ENCODE results near the gene CLDN4.
"Not testable (repeated sequence)": the region's sequence is repeated elsewhere in the genome, so short reads cannot be mapped to it uniquely, and the experiment has no call there.

Gene CLDN4

GRCh38 chr7:73837167-73837566, 6.4 kb downstream of the CLDN4 start:
- H3K4me1 ChIP-seq (ENCODE audit: control insufficient read depth, insufficient read depth, low read length); H3K4me2 ChIP-seq (ENCODE audit: low read length); H3K9ac ChIP-seq (ENCODE audit: low read depth, low read length); H3K27me3 ChIP-seq (ENCODE audit: control insufficient read depth, insufficient read depth, low read length); H3K4me3 ChIP-seq (ENCODE audit: low read length); H3K36me3 ChIP-seq (ENCODE audit: insufficient read depth, low read length); H3K9me3 ChIP-seq (replicated peaks; ENCODE audit: low read length): not testable (repeated sequence)

- peaks cover 13% of the 10 kb centered on the region for H3K4me1 ChIP-seq (ENCODE audit: control insufficient read depth, insufficient read depth, low read length)
- H3K36me3 ChIP-seq (ENCODE audit: insufficient read depth, low read length), result no peaks in the 10 kb centered on the region
- H3K27me3 ChIP-seq (ENCODE audit: control insufficient read depth, insufficient read depth, low read length), result no peaks in the 10 kb centered on the region
- no peak overlapping the region for H3K9ac ChIP-seq (ENCODE audit: low read depth, low read length)
- no peaks in the 10 kb centered on the region for H3K9me3 ChIP-seq (replicated peaks; ENCODE audit: low read length)
- H3K4me3 ChIP-seq (ENCODE audit: low read length), result no peak overlapping the region
- H3K4me2 ChIP-seq (ENCODE audit: low read length), result no peak overlapping the region
Measured at GRCh38 chr7:73838642-73839041, 7.8 kb downstream of the CLDN4 start.

- Histone ChIP-seq H3K9ac (ENCODE audit: low read depth, low read length) (no peak overlapping the region), H3K4me1 (ENCODE audit: control insufficient read depth, insufficient read depth, low read length) (peaks cover 13% of the 10 kb centered on the region), H3K9me3 (replicated peaks; ENCODE audit: low read length) (no peaks in the 10 kb centered on the region), H3K4me3 (ENCODE audit: low read length) (no peak overlapping the region), H3K4me2 (ENCODE audit: low read length) (no peak overlapping the region), H3K27me3 (ENCODE audit: control insufficient read depth, insufficient read depth, low read length) (no peaks in the 10 kb centered on the region), H3K36me3 (ENCODE audit: insufficient read depth, low read length) (no peaks in the 10 kb centered on the region)
Measured at GRCh38 chr7:73839290-73839689, 8.5 kb downstream of the CLDN4 start.

- Histone ChIP-seq H3K9ac (ENCODE audit: low read depth, low read length) (no peak overlapping the region), H3K4me3 (ENCODE audit: low read length) (no peak overlapping the region), H3K27me3 (ENCODE audit: control insufficient read depth, insufficient read depth, low read length) (no peaks in the 10 kb centered on the region), H3K9me3 (replicated peaks; ENCODE audit: low read length) (no peaks in the 10 kb centered on the region), H3K36me3 (ENCODE audit: insufficient read depth, low read length) (no peaks in the 10 kb centered on the region), H3K4me1 (ENCODE audit: control insufficient read depth, insufficient read depth, low read length) (peaks cover 16% of the 10 kb centered on the region), H3K4me2 (ENCODE audit: low read length) (no peak overlapping the region)
Measured at GRCh38 chr7:73839743-73840714, 9.2 kb downstream of the CLDN4 start.

- Histone ChIP-seq H3K27me3 (ENCODE audit: control insufficient read depth, insufficient read depth, low read length) (no peaks in the 10 kb centered on the region), H3K9ac (ENCODE audit: low read depth, low read length) (no peak overlapping the region), H3K9me3 (replicated peaks; ENCODE audit: low read length) (no peaks in the 10 kb centered on the region), H3K4me3 (ENCODE audit: low read length) (no peak overlapping the region), H3K36me3 (ENCODE audit: insufficient read depth, low read length) (no peaks in the 10 kb centered on the region), H3K4me2 (ENCODE audit: low read length) (no peak overlapping the region), H3K4me1 (ENCODE audit: control insufficient read depth, insufficient read depth, low read length) (peaks cover 23% of the 10 kb centered on the region)
Measured at GRCh38 chr7:73840715-73841379, 10.1 kb downstream of the CLDN4 start.

GRCh38 chr7:73841689-73842066, 10.9 kb downstream of the CLDN4 start:
- no peaks in the 10 kb centered on the region for H3K27me3 ChIP-seq (ENCODE audit: control insufficient read depth, insufficient read depth, low read length)
- H3K9ac ChIP-seq (ENCODE audit: low read depth, low read length), result peak overlapping the region; percentile 86
- H3K4me2 ChIP-seq (ENCODE audit: low read length), result peak overlapping the region; percentile 96
- H3K4me3 ChIP-seq (ENCODE audit: low read length), result peak overlapping the region; percentile 80
- H3K9me3 ChIP-seq (replicated peaks; ENCODE audit: low read length), result no peaks in the 10 kb centered on the region
- H3K36me3 ChIP-seq (ENCODE audit: insufficient read depth, low read length), result no peaks in the 10 kb centered on the region
- H3K4me1 ChIP-seq (ENCODE audit: control insufficient read depth, insufficient read depth, low read length), result peaks cover 25% of the 10 kb centered on the region

GRCh38 chr7:73842067-73842976, 11.5 kb downstream of the CLDN4 start, which contains the start of gene METTL27:
Gene METTL27 (minus strand): TSS chr7:73842516. CDS start chr7:73842140, 376 bp downstream.
- peak within 1 kb of the TSS; percentile 86 for H3K9ac ChIP-seq (ENCODE audit: low read depth, low read length)
- H3K9me3 ChIP-seq (replicated peaks; ENCODE audit: low read length), result no peaks in the 10 kb centered on the region
- no peaks in the 10 kb centered on the region for H3K36me3 ChIP-seq (ENCODE audit: insufficient read depth, low read length)
- H3K27me3 ChIP-seq (ENCODE audit: control insufficient read depth, insufficient read depth, low read length), result no peaks in the 10 kb centered on the region
- peak within 1 kb of the TSS; percentile 92 for H3K4me3 ChIP-seq (ENCODE audit: low read length)
- H3K4me1 ChIP-seq (ENCODE audit: control insufficient read depth, insufficient read depth, low read length), result peaks cover 25% of the 10 kb centered on the region
- H3K4me2 ChIP-seq (ENCODE audit: low read length), result peak within 1 kb of the TSS; percentile 99

GRCh38 chr7:73844131-73844547, 13.3 kb downstream of the CLDN4 start:
- Histone ChIP-seq H3K4me3 (ENCODE audit: low read length) (no peak overlapping the region), H3K4me1 (ENCODE audit: control insufficient read depth, insufficient read depth, low read length) (peaks cover 28% of the 10 kb centered on the region), H3K4me2 (ENCODE audit: low read length) (no peak overlapping the region), H3K36me3 (ENCODE audit: insufficient read depth, low read length) (no peaks in the 10 kb centered on the region), H3K27me3 (ENCODE audit: control insufficient read depth, insufficient read depth, low read length) (no peaks in the 10 kb centered on the region), H3K9me3 (replicated peaks; ENCODE audit: low read length) (no peaks in the 10 kb centered on the region), H3K9ac (ENCODE audit: low read depth, low read length) (no peak overlapping the region)

GRCh38 chr7:73844848-73845460, 14.2 kb downstream of the CLDN4 start:
- H3K9ac ChIP-seq (ENCODE audit: low read depth, low read length), result no peak overlapping the region
- peak overlapping the region; percentile 2 for H3K4me2 ChIP-seq (ENCODE audit: low read length)

GRCh38 chr7:73845701-73846195, 15.0 kb downstream of the CLDN4 start:
- not testable (repeated sequence) for H3K36me3 ChIP-seq (ENCODE audit: insufficient read depth, low read length); H3K27me3 ChIP-seq (ENCODE audit: control insufficient read depth, insufficient read depth, low read length); H3K9me3 ChIP-seq (replicated peaks; ENCODE audit: low read length); H3K4me2 ChIP-seq (ENCODE audit: low read length); H3K4me3 ChIP-seq (ENCODE audit: low read length); H3K9ac ChIP-seq (ENCODE audit: low read depth, low read length)
- H3K4me1 ChIP-seq (ENCODE audit: control insufficient read depth, insufficient read depth, low read length), result peaks cover 43% of the 10 kb centered on the region

More at GRCh38 chr7:73844848-73845460, 14.2 kb downstream of the CLDN4 start:
- peaks cover 36% of the 10 kb centered on the region for H3K4me1 ChIP-seq (ENCODE audit: control insufficient read depth, insufficient read depth, low read length)
- no peaks in the 10 kb centered on the region for H3K27me3 ChIP-seq (ENCODE audit: control insufficient read depth, insufficient read depth, low read length)
- H3K9me3 ChIP-seq (replicated peaks; ENCODE audit: low read length), result no peaks in the 10 kb centered on the region
- H3K36me3 ChIP-seq (ENCODE audit: insufficient read depth, low read length), result no peaks in the 10 kb centered on the region
- no peak overlapping the region for H3K4me3 ChIP-seq (ENCODE audit: low read length)
